Large intestine (tissue), 3 donors: ENCODE data around the gene LYST. TPM values are rescaled to one million over a fixed set of nuclear protein-coding genes. Genes with fewer than 3 reads are reported as not detected.
"Not testable (repeated sequence)": the region's sequence is repeated elsewhere in the genome, so short reads cannot be mapped to it uniquely, and the experiment has no call there.

Experiments
- DNase-seq, 2 donors: peaks; one replicate each; pipeline versions ENCODE4 v3.0.0 to v3.0.0-alpha.2; 2013
- H3K27ac ChIP-seq: one replicate; pipeline ENCODE4 v1.5.1; 2013; ENCODE audit warnings: low read length
- H3K27me3 ChIP-seq: 2 replicates; pipeline ENCODE4 v1.6.1; 2013; ENCODE audit warnings: low read length; ENCODE audit not compliant: control insufficient read depth, insufficient read depth
- H3K36me3 ChIP-seq: 2 replicates; pipeline ENCODE4 v1.6.1; 2013; ENCODE audit warnings: low read length; ENCODE audit not compliant: control insufficient read depth, insufficient read depth
- H3K4me1 ChIP-seq: one replicate; pipeline ENCODE4 v1.6.1; 2013; ENCODE audit warnings: low read length; ENCODE audit not compliant: control insufficient read depth, insufficient read depth
- H3K4me3 ChIP-seq: one replicate; pipeline ENCODE4 v1.5.1; 2013; ENCODE audit warnings: low read length
- H3K9me3 ChIP-seq: one replicate; pipeline ENCODE4 v1.6.1; 2013; ENCODE audit warnings: mild to moderate bottlenecking, low read depth, low read length, moderate library complexity; ENCODE audit not compliant: control insufficient read depth
- WGBS: methylation state at CpG from one replicate; pipeline ENCODE4 v1.1.5; 2013; ENCODE audit warnings: low lambda C conversion rate; ENCODE audit not compliant: insufficient coverage; 5-methylcytosine and 5-hydroxymethylcytosine counted together
- polyA plus RNA-seq: library from polyadenylated mRNA; unstranded; fragments of 120-200 nt; gene quantifications from one replicate; pipeline ENCODE4 v1.2.1, GENCODE V29; 2013

LYST gene
- polyA plus RNA-seq, 1 donor: 6.3 TPM

- Histone ChIP-seq H3K27ac (peak within 1 kb of the TSS; percentile 68), H3K4me1 (peaks cover 9% of the 10 kb centered on the region), H3K4me3 (peak within 1 kb of the TSS; percentile 57), H3K36me3 (no peaks in the 10 kb centered on the region), H3K9me3 (no peaks in the 10 kb centered on the region), H3K27me3 (peaks cover 19% of the 10 kb centered on the region)
- DNase-seq: peak; percentile 30 to 77
- WGBS: no CpG with 5 or more reads among the region's 111 CpGs
Observed at GRCh38 chr1:235649368-235650163, 217.1 kb downstream of the LYST start, which contains the start of gene GNG4. TSS of gene GNG4 (minus strand) at chr1:235649784. CDS start at chr1:235583838, 65,946 bp downstream.

- peaks cover 9% of the 10 kb centered on the region for H3K4me1 ChIP-seq
Observed at GRCh38 chr1:235648954-235649367, 217.7 kb downstream of the LYST start.

GRCh38 chr1:235648407-235648907 lies 218.2 kb downstream of the LYST start:
- H3K9me3 ChIP-seq: no peaks in the 10 kb centered on the region
- peak overlapping the region; percentile 55 for H3K4me3 ChIP-seq
- H3K27me3 ChIP-seq: peaks cover 19% of the 10 kb centered on the region
- no peaks in the 10 kb centered on the region for H3K36me3 ChIP-seq
- peak overlapping the region; percentile 51 for H3K27ac ChIP-seq
- DNase-seq: peak in 1 of 2 donors; percentile 57
- no CpG with 5 or more reads among the region's 31 CpGs for WGBS
- H3K4me1 ChIP-seq: peaks cover 9% of the 10 kb centered on the region

More at GRCh38 chr1:235648954-235649367, 217.7 kb downstream of the LYST start:
- peak overlapping the region; percentile 51 for H3K27ac ChIP-seq
- H3K36me3 ChIP-seq: no peaks in the 10 kb centered on the region
- peak; percentile 59 to 83 for DNase-seq
- no peaks in the 10 kb centered on the region for H3K9me3 ChIP-seq
- WGBS: no CpG with 5 or more reads among the region's 30 CpGs
- peak overlapping the region; percentile 55 for H3K4me3 ChIP-seq
- peaks cover 19% of the 10 kb centered on the region for H3K27me3 ChIP-seq

- H3K4me1 ChIP-seq, H3K4me3 ChIP-seq, H3K36me3 ChIP-seq, H3K9me3 ChIP-seq, H3K27ac ChIP-seq: not testable (repeated sequence)
- peaks cover 19% of the 10 kb centered on the region for H3K27me3 ChIP-seq
- WGBS: no CpG with 5 or more reads among the region's 12 CpGs
- peak in 1 of 2 donors; percentile 72 for DNase-seq
Observed at GRCh38 chr1:235647537-235647936, 219.2 kb downstream of the LYST start.

GRCh38 chr1:235646463-235646862 lies 220.2 kb downstream of the LYST start:
- WGBS: no CpG with 5 or more reads among the region's 9 CpGs
- Histone ChIP-seq H3K9me3 (peaks cover 3% of the 10 kb centered on the region), H3K36me3 (no peaks in the 10 kb centered on the region), H3K27ac (no peak overlapping the region), H3K4me3 (no peak overlapping the region), H3K27me3 (peaks cover 17% of the 10 kb centered on the region), H3K4me1 (peaks cover 9% of the 10 kb centered on the region)
- no peak for DNase-seq

- no peak for DNase-seq
- H3K4me1 ChIP-seq: peaks cover 3% of the 10 kb centered on the region
- H3K9me3 ChIP-seq: peaks cover 3% of the 10 kb centered on the region
- peaks cover 8% of the 10 kb centered on the region for H3K27me3 ChIP-seq
- WGBS: no CpG with 5 or more reads among the region's 13 CpGs
- no peaks in the 10 kb centered on the region for H3K36me3 ChIP-seq
- H3K4me3 ChIP-seq: no peak overlapping the region
- H3K27ac ChIP-seq: no peak overlapping the region
Observed at GRCh38 chr1:235644693-235645305, 221.9 kb downstream of the LYST start.

GRCh38 chr1:235643837-235644692 lies 222.6 kb downstream of the LYST start:
- Histone ChIP-seq H3K27me3 (peaks cover 8% of the 10 kb centered on the region), H3K36me3 (no peaks in the 10 kb centered on the region), H3K4me1 (peaks cover 3% of the 10 kb centered on the region), H3K9me3 (peaks cover 3% of the 10 kb centered on the region), H3K27ac (no peak overlapping the region), H3K4me3 (no peak overlapping the region)
- no peak for DNase-seq
- WGBS: no CpG with 5 or more reads among the region's 23 CpGs

GRCh38 chr1:235642943-235643371 lies 223.7 kb downstream of the LYST start:
- H3K27ac ChIP-seq: no peak overlapping the region
- no peaks in the 10 kb centered on the region for H3K36me3 ChIP-seq
- H3K4me1 ChIP-seq: peaks cover 5% of the 10 kb centered on the region
- peaks cover 3% of the 10 kb centered on the region for H3K9me3 ChIP-seq
- DNase-seq: no peak
- peaks cover 1% of the 10 kb centered on the region for H3K27me3 ChIP-seq
- WGBS: 80% methylated on average over 5 of the region's 11 CpGs
- H3K4me3 ChIP-seq: no peak overlapping the region

GRCh38 chr1:235642011-235642942 lies 224.4 kb downstream of the LYST start:
- peaks cover 3% of the 10 kb centered on the region for H3K9me3 ChIP-seq
- no peaks in the 10 kb centered on the region for H3K36me3 ChIP-seq
- no peak overlapping the region for H3K27ac ChIP-seq
- 80% methylated on average over 1 of the region's 47 CpGs for WGBS
- H3K4me1 ChIP-seq: peaks cover 7% of the 10 kb centered on the region
- peak in 1 of 2 donors; percentile 21 for DNase-seq
- H3K27me3 ChIP-seq: no peaks in the 10 kb centered on the region
- H3K4me3 ChIP-seq: no peak overlapping the region
